Tibial nerve (tissue), 4 donors: ENCODE results near the gene VN1R5. TPM values are rescaled to one million over a fixed set of nuclear protein-coding genes. Genes with fewer than 3 reads are reported as not detected.

ENCODE experiments used
- DNase-seq, 2 donors: peaks; one replicate each; pipeline ENCODE4 v3.0.0-alpha.2; 2019; ENCODE audit warnings: low spot score in 2 of 2
- H3K27ac ChIP-seq, 4 donors: fragments of 200-600 bp; sonication (generic) in 3 of 4; one replicate each; pipeline ENCODE4 v1.5.1; 2017 to 2019; ENCODE audit warnings: mild to moderate bottlenecking in 1 of 4
- H3K27me3 ChIP-seq, 2 donors: fragments of 200-600 bp; sonication (generic) in 1 of 2; one replicate each; pipeline versions ENCODE4 v1.5.1 to v1.6.0; 2017 to 2019
- H3K36me3 ChIP-seq, 3 donors: fragments of 200-600 bp; sonication (generic); one replicate each; pipeline ENCODE4 v1.5.1; 2018 to 2019
- H3K4me1 ChIP-seq, 4 donors: fragments of 200-600 bp; sonication (generic) in 3 of 4; one replicate each; pipeline ENCODE4 v1.5.1; 2017 to 2019
- H3K4me3 ChIP-seq, 4 donors: fragments of 200-600 bp; sonication (generic) in 3 of 4; one replicate each; pipeline ENCODE4 v1.5.1; 2017 to 2019; ENCODE audit warnings: mild to moderate bottlenecking in 1 of 4, moderate library complexity in 1 of 4
- H3K9me3 ChIP-seq, 4 donors: fragments of 200-600 bp; sonication (generic) in 3 of 4; one replicate each; pipeline ENCODE4 v1.5.1; 2017 to 2019
- CTCF ChIP-seq, 5 experiments: fragments of 200-600 bp in 3 of 5; fragments of 450-650 bp in 2 of 5; sonication (generic) in 3 of 5; IDR thresholded peaks; one replicate each; pipeline ENCODE4 v1.5.1; 2016 to 2019; ENCODE audit warnings: antibody characterized with exemption in 5 of 5, mild to moderate bottlenecking in 3 of 5, moderate library complexity in 2 of 5
- EP300 ChIP-seq, 2 donors: sonication (generic); formaldehyde crosslinking; IDR thresholded peaks; one replicate each; pipeline ENCODE4 v1.6.1; 2017; ENCODE audit warnings: antibody characterized with exemption in 2 of 2, mild to moderate bottlenecking in 1 of 2
- POLR2A ChIP-seq, 2 donors: fragments of 450-650 bp; IDR thresholded peaks; one replicate each; pipeline ENCODE4 v1.6.1; 2017; ENCODE audit warnings: antibody characterized with exemption in 2 of 2, mild to moderate bottlenecking in 2 of 2, moderate library complexity in 2 of 2
- WGBS, 2 donors: methylation state at CpG; one replicate each; pipeline ENCODE4 v1.1.5; 2018; 5-methylcytosine and 5-hydroxymethylcytosine counted together
- small RNA-seq: library from RNA; depleted of rRNA; stranded (forward); fragments of <200 nt; gene quantifications from one replicate; pipeline ENCODE3, GENCODE V24; 2016
- total RNA-seq, 4 donors: library from RNA; depleted of rRNA; stranded (reverse); fragments of >200 nt; gene quantifications; one replicate each; pipeline ENCODE4 v1.1.0, GENCODE V29; 2016

Gene VN1R5
- total RNA-seq, 4 donors from 2014 or later, result not detected

DNA sequence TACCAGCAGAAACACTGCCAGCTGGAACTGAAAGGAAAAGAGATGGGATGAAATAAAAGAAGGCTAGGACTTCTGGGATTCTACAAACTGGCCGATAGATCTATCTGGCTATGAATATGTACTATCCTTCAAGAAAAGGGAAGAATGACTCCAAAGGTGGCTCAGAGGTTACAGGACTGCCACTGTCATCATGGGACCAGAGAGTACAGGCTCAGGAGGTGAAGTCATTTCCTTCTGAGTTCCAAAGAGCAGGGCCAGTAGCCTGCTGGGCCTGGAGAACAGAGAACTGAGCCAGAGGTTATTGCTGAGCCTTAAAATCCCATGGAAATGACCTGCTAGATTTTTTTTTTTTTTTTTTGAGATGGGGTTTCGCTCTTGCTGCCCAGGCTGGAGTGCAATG lies 48.2 kb downstream of the VN1R5 start:
- Histone ChIP-seq H3K4me3 (no peak overlapping the region), H3K9me3 (peaks cover 0 to 5% (median 0%) of the 10 kb centered on the region in 4 donors), H3K27ac (no peak overlapping the region), H3K4me1 (no peaks in the 10 kb centered on the region), H3K36me3 (peaks cover 0 to 100% (median 8%) of the 10 kb centered on the region in 3 donors), H3K27me3 (no peaks in the 10 kb centered on the region)
- DNase-seq, result no peak
- TF ChIP-seq EP300 (IDR thresholded peaks at IDR 0.05), result no peak
- TF ChIP-seq POLR2A (IDR thresholded peaks at IDR 0.05), result no peak
- no peak for TF ChIP-seq CTCF (IDR thresholded peaks at IDR 0.05)
- 92 to 93% methylated on average over 2 of the region's 2 CpGs for WGBS, 2 donors

Small RNA genes lying within 50 kb of the gene (small RNA-seq; reads per million reads assigned to genes)
- gene RF00019, result not detected

Other genes with a start within 250 kb of the VN1R5 start
- under 1 TPM in 1 of 4 donors, not detected in 3; 0.22 TPM for gene ZNF695, start 248.0 kb upstream of the VN1R5 start, total RNA-seq
- 1 to 10 TPM; 1.4 to 2.3 (median 1.9) TPM for gene ZNF670, start 177.3 kb upstream of the VN1R5 start, total RNA-seq
- 10 to 100 TPM in 1 of 4 donors, 1 to 10 TPM in 3; 6.0 to 12.2 (median 8.7) TPM for gene ZNF669, start 151.7 kb upstream of the VN1R5 start, total RNA-seq
- gene ZNF124, start 84.1 kb upstream of the VN1R5 start, total RNA-seq, result 10 to 100 TPM; 11.1 to 34.1 (median 15.6) TPM
- gene ZNF496, start 75.8 kb downstream of the VN1R5 start, total RNA-seq, result 10 to 100 TPM; 37.5 to 60.6 (median 51.6) TPM
- gene NLRP3, start 160.1 kb downstream of the VN1R5 start, total RNA-seq, result 1 to 10 TPM; 1.3 to 4.9 (median 3.1) TPM
- not detected for gene OR2B11, start 202.0 kb downstream of the VN1R5 start, total RNA-seq